T1000 (cell line): ENCODE results near the gene IQCF6.
"Not testable (repeated sequence)": the region's sequence is repeated elsewhere in the genome, so short reads cannot be mapped to it uniquely, and the experiment has no call there.

Source experiments
- DNase-seq: peaks from one replicate; lab custom pipeline; 2025; ENCODE audit warnings: mixed read lengths; lab: John Stamatoyannopoulos, UW

Gene IQCF6

DNA sequence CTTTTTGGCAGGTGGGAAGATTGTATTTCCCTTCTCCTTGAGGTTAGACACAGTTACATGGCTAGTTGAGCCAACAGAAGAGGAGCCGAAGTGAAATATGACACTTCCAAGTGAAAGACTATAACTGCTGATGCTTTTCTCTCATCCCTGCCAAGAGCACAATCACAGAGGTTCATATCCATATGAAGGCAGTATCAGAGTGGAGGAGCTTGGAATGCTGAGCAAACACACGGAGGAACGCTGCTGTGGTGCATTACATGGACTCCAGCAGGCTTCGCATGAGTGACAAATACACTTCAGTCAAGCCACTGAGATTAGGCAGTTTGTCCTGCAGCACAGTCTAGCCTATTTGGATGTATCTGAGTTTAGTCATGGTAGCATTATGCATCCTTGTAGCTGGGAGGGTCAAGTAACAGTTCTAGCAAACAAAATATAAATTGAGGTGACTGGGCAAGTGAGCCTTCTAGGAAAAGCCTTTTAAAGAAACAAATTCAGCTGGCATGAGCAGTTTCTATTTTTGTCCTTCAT lies 5.4 kb downstream of the IQCF6 start:
- DNase-seq = no peak

DNA sequence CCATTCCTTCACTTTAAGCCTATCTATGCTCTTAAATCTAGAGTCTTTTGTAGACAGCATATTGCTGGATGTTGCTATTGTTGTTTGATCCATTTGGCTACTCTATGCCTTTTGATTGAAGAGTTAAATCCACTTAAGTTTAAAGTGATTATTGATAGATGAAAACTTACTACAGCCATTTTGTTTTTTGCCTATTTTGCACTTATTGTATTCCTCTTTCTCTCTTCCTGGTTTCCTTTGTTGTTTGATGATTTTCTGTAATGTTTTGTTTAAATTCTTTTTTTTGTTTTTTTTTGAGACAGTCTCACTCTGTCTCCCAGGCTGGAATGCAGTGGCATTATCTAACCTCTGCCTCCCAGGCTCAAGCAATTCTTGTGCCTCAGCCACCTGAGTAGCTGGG lies 19.8 kb downstream of the IQCF6 start:
- DNase-seq = no peak

DNA sequence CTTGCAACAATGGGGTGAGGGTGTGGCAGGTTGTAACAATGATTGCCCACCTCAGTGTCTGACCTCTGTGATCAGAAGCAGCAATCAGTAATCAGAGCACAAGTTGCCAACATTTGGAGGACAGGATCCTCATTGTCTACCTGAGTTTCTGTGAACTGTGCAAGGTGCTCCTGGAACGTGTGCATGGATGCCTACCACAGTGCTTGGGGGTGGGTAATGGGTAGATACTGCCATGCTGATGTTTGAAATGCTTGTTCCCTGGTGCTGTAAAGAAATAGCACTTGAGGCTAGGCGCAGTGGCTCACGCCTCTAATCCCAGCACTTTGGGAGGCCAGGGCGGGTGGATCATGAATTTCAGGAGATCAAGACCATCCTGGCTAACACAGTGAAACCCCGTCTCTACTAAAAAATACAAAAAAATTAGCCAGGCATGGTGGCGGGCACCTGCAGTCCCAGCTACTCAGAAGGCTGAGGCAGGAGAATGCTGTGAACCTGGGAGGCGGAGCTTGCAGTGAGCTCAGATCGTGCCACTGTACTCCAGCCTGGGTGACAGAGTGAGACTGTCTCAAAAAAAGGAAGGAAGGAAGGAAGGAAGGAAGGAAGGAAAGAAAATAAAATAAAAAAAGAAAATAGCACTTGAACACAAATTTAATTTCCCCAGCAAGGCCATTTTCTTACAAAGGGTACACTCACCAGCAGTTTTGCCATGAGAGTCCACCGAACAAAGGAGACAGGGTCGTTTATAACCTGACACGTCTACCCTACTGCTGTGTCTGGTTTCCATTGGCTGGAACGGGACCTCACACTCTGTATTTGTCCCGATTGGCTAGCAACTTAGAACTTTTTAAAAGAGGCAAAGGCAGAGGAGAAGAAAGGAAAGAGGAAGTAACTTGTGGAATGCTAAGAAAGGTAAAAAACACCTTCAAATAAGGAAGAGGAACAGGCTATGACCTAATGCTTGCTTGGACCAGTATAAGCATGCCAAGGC lies 25.0 kb downstream of the IQCF6 start:
- DNase-seq = not testable (repeated sequence)

DNA sequence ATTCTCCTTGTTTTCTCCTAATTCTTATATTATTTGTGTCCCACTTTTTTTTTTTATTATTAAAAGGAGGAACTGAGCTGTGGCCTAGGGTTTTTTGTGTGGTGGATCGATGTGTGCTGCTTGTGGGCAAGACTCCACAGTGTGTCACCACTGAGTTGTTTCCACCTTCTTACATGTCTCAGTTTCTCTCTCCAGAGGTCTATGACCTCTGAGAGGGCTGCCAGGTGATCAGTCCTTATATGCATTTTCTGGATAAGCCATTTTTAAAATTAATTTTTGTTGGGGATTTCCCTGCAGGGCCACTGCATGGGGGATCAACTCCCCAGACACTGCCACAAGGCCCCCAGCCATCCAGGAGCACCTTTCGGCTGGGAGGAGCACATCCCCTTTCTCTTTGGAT lies 27.8 kb downstream of the IQCF6 start:
- no peak for DNase-seq

DNA sequence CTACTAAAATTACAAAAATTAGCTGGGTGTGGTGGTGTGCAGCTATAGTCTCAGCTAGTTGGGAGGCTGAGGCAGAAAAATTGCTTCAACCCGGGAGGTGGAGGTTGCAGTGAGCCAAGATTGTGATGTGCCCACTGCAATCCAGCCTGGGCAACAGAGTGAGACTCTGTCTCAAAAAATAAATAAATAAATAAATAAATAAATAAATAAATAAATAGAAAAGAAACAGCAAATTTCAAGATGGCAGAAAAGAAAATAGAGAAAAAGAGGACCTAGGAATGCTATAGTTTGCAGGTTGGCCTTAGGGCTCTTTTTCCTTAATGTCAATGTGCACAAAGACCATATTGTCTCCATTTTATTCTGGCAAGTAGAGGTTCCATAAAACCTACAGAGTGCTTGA lies 28.2 kb downstream of the IQCF6 start:
- DNase-seq = no peak

DNA sequence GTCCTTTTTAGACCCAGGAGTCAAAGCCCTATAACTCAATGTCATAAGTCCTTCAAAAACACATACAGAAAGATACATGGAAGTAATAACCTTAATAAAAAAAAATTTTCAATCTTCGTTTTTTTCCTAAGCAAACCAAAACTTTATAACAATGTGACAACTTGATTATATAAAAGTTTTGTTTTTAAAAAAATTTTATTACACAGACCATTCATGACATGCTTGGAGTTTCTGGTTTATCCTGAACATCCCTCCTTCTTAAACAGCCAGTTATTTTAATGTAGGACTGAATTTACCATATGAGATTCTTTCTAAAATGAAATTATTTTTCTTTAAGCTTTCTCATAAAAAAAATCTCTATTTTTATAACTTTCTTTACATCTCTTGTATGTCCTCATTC lies 30.7 kb downstream of the IQCF6 start:
- no peak for DNase-seq

DNA sequence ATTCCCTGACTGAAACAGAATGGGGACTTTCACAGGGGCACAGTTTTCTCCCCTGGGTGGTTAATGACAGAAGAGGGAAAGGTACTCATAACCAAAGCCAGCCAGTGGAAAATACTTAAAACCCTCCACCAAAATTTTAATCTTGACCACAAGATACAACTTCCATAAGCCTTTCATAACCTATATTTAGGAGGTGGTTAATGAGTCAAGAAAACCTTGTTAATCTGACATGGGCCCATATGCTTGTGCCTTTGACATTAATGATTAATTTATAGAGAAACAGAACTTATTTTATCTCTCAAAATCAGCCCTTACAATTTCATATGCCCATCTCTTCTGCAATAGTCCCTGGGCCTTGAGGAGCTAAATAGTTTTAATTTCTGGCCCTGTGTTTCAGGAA lies 31.2 kb downstream of the IQCF6 start:
- DNase-seq = no peak

DNA sequence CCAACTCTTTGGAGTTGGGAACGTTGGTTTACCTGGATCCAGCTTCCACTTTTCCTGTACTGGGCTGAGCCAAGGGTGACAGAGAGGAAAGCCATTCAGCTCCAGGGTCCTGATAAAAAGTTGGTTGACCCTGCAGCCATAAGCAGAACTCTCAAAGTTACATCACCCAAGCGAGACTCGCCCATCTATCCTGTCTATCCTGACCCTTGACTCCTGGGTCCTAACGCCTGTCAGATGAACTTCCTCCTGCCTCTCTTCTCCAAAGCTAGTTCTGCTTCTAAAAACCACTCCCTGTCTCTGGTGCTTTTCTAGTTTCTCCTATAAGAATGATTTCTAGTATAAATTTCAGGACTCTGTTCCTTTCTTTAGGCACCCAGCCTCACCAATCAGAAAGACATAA lies 36.1 kb downstream of the IQCF6 start:
- not testable (repeated sequence) for DNase-seq

DNA sequence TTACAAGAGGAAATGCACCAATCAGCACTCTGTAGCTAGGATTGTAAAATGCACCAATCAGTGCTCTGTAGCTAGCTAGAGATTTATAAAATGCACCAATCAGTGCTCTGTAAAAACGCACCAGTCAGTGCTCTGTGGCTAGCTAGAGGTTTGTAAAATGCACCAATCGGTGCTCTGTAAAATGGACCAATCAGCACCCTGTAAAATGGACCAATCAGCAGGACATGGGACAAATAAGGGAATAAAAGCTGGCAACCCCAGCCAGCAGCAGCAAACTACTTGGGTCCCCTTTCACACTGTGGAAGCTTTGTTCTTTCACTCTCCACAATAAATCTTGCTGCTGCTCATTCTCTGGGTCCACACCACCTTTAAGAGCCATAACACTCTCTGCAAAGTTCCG lies 36.7 kb downstream of the IQCF6 start:
- not testable (repeated sequence) for DNase-seq

DNA sequence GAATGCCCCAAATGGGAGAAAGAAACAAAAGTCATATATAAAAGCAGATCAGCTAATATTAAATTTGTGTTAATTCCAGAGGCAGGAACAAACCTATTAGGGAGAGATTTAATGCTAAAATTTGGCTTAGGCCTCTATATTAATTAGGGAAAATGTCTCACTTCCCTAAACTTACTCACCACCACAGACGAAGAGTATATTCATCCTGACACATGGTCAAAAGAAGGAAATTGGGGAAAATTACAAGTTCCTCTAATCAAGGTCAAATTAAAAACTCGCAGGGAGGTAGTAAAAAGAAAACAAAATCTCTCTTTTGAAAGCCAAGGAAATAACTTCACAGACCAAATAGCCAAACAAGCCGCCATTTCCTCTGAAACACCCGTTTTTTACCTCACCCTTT lies 39.9 kb downstream of the IQCF6 start:
- DNase-seq = no peak

DNA sequence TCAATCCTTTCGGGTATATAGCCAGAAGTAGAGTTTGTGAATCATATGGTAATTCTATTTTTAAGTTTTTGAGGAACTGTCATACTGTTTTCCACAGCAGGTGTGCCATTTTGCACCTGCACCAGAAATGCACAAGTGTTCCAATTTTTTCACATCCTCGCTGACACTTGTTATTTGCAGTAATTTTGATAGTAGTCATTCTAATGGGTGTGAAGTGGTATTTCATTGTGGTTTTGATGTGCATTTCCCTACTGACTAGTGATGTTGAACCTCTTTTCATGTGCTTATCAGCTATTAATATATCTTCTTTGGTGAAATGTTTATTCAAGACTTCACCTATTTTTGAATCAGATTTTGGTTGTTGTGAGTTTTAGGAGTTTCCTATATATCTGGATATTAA lies 43.1 kb downstream of the IQCF6 start:
- DNase-seq = no peak

DNA sequence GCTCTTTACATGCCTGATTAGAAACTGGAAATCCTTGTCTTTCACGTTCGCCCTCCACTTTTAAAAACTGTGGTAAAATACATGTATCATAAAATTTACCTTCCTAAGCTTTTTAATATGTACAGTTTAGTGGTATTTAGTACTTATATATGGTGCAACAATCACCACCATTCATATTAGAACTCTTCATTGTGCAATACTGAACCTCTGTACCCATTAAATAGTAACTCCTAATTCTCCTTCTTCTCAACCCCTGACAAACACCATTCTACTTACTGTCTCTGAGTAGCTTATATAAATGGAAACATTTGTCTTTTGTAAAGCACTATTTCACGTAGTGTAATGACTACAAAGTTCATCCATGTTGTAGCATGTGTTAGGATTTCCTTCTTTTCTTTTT lies 44.0 kb downstream of the IQCF6 start:
- DNase-seq = no peak

DNA sequence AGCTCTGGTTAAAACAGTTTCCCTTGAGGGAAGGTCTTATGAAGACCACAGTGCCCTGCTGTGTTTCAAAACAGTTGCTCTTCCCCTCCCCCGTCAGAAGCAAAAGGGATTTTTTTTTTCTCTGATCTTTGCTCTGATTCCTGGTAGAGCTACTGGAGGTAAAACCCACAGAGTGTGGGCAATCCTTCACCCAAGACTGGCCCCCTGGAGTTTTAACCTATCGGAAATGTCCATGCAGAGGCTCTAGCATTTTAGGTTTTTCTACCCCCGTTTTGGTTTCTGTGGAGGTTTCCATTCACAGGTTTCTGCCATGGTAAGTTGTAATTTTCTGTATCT lies 44.5 kb downstream of the IQCF6 start:
- no peak for DNase-seq

DNA sequence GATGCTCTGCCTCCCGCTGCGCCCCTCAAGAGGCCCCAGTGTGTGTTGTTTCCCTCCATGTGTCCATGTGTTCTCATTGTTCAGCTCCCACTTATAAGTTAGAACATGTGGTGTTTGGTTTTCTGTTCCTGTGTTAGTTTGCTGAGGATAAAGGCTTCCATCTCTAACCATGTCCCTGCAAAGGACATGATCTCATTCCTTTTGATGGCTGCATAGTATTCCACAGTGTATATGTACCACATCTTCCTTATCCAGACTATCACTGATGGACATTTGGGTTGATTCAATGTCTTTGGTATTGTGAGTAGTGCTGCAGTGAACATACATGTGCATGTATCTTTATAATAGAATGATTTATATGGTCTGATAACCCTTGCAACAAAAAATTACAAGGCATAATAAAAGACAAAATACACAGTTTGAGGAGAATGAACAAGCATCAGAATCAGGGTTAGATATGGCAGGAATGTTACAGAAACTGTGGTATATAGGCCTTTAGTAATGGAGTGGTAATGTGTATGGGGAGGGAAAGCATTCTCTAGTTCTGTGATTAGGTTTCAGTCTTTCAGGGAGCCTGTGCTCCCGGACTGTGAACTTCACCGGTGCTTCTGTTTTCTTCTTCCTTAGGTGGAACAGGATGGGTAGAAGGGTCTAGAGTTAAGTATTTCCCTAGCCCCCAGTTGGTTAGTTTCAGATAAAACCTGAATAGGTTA lies 45.0 kb downstream of the IQCF6 start:
- DNase-seq = no peak

DNA sequence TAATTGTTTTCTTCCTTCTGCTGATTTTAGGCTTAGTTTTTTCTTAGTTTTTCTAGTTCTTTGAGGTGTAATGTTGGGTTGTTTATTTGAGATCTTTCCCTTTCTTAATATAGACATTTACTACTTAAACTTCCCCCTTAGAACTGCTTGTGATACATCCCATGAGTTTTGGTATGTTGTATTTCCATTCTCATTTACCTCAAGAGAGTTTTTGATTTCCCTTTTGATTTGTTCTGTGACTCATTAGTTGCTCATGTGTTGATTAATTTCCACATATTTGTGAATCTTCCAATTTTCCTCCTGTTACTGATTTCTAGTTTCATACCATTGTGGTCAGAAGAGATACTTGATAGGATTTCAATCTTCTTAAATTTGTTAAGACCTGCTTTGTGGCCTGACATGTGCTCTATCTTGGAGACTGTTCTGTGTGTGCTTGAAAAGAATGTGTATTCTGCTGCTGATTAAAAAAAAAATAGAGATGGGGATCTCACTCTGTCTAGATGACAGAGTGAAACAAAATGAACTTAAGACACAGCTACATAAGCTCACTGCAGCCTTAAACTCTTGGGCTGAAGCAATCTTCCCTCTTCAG lies 49.9 kb downstream of the IQCF6 start:
- no peak for DNase-seq
